ENCODE data around the gene IMMP2L.

IMMP2L gene

DNA sequence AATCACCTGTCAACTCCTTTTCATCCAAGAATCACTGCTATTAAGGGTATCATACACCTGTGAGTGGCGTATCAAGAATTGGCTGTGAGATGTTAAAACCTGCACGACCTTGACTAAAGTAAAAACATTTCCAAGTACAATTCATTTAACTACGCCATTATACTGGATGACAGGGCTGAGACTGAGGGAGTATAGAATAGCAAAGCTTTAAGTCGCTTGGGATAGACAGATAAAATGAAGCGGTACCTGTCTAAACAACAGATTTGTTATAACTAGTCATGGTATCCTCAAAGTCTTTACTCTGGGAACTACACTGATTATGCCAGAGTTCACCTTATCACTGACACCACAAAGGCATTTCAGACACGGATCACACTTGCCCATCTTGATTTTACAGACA lies 837.5 kb downstream of the IMMP2L start:
- TF ChIP-seq POLR2AphosphoS5 (IDR thresholded peaks at IDR 0.05; ENCODE audit: low read depth, low read length) (no peak), FOXP2 (optimal IDR thresholded peaks at IDR 0.05; ENCODE audit: borderline replicate concordance, extremely low read depth, extremely low read length, insufficient read depth) (no peak), TAF1 (IDR thresholded peaks at IDR 0.05; ENCODE audit: borderline replicate concordance, insufficient read depth, low read length) (no peak), SIN3A (IDR thresholded peaks at IDR 0.05; ENCODE audit: borderline replicate concordance, insufficient read depth, low read length) (no peak)
- TF ChIP-seq, protein P1, sequence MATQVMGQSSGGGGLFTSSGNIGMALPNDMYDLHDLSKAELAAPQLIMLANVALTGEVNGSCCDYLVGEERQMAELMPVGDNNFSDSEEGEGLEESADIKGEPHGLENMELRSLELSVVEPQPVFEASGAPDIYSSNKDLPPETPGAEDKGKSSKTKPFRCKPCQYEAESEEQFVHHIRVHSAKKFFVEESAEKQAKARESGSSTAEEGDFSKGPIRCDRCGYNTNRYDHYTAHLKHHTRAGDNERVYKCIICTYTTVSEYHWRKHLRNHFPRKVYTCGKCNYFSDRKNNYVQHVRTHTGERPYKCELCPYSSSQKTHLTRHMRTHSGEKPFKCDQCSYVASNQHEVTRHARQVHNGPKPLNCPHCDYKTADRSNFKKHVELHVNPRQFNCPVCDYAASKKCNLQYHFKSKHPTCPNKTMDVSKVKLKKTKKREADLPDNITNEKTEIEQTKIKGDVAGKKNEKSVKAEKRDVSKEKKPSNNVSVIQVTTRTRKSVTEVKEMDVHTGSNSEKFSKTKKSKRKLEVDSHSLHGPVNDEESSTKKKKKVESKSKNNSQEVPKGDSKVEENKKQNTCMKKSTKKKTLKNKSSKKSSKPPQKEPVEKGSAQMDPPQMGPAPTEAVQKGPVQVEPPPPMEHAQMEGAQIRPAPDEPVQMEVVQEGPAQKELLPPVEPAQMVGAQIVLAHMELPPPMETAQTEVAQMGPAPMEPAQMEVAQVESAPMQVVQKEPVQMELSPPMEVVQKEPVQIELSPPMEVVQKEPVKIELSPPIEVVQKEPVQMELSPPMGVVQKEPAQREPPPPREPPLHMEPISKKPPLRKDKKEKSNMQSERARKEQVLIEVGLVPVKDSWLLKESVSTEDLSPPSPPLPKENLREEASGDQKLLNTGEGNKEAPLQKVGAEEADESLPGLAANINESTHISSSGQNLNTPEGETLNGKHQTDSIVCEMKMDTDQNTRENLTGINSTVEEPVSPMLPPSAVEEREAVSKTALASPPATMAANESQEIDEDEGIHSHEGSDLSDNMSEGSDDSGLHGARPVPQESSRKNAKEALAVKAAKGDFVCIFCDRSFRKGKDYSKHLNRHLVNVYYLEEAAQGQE (IDR thresholded peaks at IDR 0.05; ENCODE audit: insufficient read depth in 1 of 2, low read depth in 2 of 2, low read length in 2 of 2), result no peak

DNA sequence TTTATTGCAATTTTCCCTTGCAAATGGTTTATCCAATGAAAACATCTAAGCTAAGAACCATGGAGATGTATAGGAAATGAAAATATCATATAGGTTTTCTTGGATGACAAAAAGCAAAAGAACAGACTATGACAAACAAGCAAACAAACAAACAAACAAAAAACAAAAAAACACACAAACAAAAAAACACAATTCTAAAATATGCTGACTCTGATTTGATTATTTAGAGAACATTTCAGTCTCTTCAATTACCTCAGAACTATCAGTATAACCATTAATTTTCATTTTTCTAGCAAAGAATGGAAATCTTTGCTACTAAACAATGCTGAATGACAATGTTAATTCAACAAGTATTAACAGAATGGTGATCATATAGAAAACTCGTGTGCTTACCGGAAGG lies 840.9 kb downstream of the IMMP2L start:
- TF ChIP-seq SIN3A (IDR thresholded peaks at IDR 0.05; ENCODE audit: borderline replicate concordance, insufficient read depth, low read length), result no peak
- TF ChIP-seq POLR2AphosphoS5 (IDR thresholded peaks at IDR 0.05; ENCODE audit: low read depth, low read length), result no peak
- TF ChIP-seq, protein P1 (IDR thresholded peaks at IDR 0.05; ENCODE audit: insufficient read depth in 1 of 2, low read depth in 2 of 2, low read length in 2 of 2), result no peak

DNA sequence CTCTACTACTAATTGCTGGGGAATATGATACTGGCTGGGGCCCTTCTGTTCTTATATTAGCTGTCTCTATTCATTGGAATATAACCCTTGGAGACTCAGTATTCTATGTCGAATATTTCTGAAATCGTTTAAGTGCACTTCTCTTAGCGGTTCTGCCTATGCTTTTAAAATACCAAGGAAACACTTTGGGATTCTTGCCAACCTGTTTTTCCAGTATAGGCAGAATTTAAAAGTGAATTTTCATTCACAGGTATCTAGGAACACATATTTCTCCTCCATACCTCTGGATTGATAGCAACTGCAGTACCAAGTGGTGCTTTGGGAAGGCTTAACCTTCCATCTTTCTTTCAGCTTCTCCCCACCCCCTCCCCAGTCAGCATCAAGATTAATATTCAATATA lies 841.7 kb downstream of the IMMP2L start:
- TF ChIP-seq FOXP2 (optimal IDR thresholded peaks at IDR 0.05; ENCODE audit: borderline replicate concordance, extremely low read depth, extremely low read length, insufficient read depth), result no peak
- no peak for TF ChIP-seq POLR2AphosphoS5 (IDR thresholded peaks at IDR 0.05; ENCODE audit: low read depth, low read length)
- no peak for TF ChIP-seq TAF1 (IDR thresholded peaks at IDR 0.05; ENCODE audit: borderline replicate concordance, insufficient read depth, low read length)
- no peak for TF ChIP-seq SIN3A (IDR thresholded peaks at IDR 0.05; ENCODE audit: borderline replicate concordance, insufficient read depth, low read length)
- TF ChIP-seq, protein P1 (IDR thresholded peaks at IDR 0.05; ENCODE audit: insufficient read depth in 1 of 2, low read depth in 2 of 2, low read length in 2 of 2), result no peak

DNA sequence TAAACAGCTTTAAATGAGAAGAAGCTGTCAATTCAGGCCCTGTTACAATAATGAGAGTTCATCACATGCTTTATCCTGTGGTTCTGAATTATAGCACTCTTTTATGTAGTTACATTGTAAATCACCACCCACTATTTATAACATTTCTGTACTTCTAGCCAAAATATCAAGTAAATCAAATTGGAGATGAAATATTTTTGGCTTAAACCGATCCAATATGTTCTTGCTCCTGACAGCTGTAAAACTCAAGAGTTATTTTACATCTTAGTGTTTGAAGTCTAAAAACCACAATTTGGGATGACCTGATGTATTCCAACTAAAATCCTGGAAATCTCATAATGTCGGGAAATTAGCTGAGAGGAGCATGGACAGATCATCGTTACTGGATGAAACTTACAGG lies 842.6 kb downstream of the IMMP2L start:
- TF ChIP-seq SIN3A (IDR thresholded peaks at IDR 0.05; ENCODE audit: borderline replicate concordance, insufficient read depth, low read length), result no peak
- no peak for TF ChIP-seq POLR2AphosphoS5 (IDR thresholded peaks at IDR 0.05; ENCODE audit: low read depth, low read length)
- TF ChIP-seq TAF1 (IDR thresholded peaks at IDR 0.05; ENCODE audit: borderline replicate concordance, insufficient read depth, low read length), result no peak
- TF ChIP-seq, protein P1 (IDR thresholded peaks at IDR 0.05; ENCODE audit: insufficient read depth in 1 of 2, low read depth in 2 of 2, low read length in 2 of 2), result no peak
- no peak for TF ChIP-seq FOXP2 (optimal IDR thresholded peaks at IDR 0.05; ENCODE audit: borderline replicate concordance, extremely low read depth, extremely low read length, insufficient read depth)

DNA sequence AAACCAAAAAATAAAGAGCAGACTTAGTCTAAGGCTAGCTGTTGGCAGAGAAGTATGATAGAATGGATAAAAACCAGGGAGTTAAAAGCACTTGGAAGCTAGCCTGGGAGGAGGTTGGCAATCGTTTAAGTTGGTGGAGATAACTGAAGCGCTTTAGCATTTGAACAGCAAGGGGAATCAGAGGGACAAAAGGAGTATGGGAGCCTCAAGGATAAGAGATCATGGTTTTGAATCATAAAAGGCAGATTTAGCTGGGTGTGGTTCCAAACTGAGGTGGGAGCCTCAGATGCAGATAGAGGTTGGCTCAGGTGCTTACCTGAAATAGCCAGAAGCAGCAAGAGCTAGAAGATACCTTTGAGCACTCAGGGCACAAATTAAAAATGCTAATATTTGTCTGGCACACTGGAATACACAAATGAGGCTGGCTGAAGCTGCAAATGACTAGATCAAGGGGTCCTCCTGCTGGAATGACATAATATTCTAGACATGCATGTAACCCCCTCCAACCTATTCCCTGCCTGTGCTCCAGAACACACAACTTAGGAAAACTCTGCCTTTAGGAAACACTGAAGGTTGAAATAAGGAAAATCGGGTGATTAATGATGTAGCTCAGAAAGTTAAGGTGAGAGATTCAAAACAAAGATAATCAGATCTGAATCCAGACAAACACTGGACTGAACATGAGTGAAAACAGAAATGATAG lies 843.6 kb downstream of the IMMP2L start:
- no peak for TF ChIP-seq POLR2AphosphoS5 (IDR thresholded peaks at IDR 0.05; ENCODE audit: low read depth, low read length)
- no peak for TF ChIP-seq FOXP2 (optimal IDR thresholded peaks at IDR 0.05; ENCODE audit: borderline replicate concordance, extremely low read depth, extremely low read length, insufficient read depth)
- TF ChIP-seq SIN3A (IDR thresholded peaks at IDR 0.05; ENCODE audit: borderline replicate concordance, insufficient read depth, low read length), result no peak
- TF ChIP-seq, protein P1 (IDR thresholded peaks at IDR 0.05; ENCODE audit: insufficient read depth in 1 of 2, low read depth in 2 of 2, low read length in 2 of 2), result no peak
- no peak for TF ChIP-seq TAF1 (IDR thresholded peaks at IDR 0.05; ENCODE audit: borderline replicate concordance, insufficient read depth, low read length)
